GM23248 (cell line): Measurements from ENCODE around the gene GCN1. TPM values are rescaled to one million over a fixed set of nuclear protein-coding genes. Genes with fewer than 3 reads are reported as not detected.

Experiments used
- DNase-seq: peaks from one replicate; pipeline ENCODE4 v3.0.0-alpha.2; 2015
- H2AFZ ChIP-seq: fragments of 200-600 bp; sonication (generic); 2 replicates; pipeline ENCODE4 v1.6.1; 2016; ENCODE audit warnings: antibody characterized with exemption
- H3F3A ChIP-seq: fragments of 200-600 bp; sonication (generic); 2 replicates; pipeline ENCODE4 v1.6.1; 2016; ENCODE audit warnings: mild to moderate bottlenecking, antibody characterized with exemption, mixed run types; ENCODE audit not compliant: insufficient read depth
- H3K27ac ChIP-seq: fragments of 200-600 bp; sonication (generic); 2 replicates; pipeline ENCODE4 v1.5.1; 2016; ENCODE audit warnings: mild to moderate bottlenecking
- H3K27me3 ChIP-seq: fragments of 200-600 bp; sonication (generic); replicated peaks from 2 replicates; pipeline ENCODE4 v1.6.1; 2016; ENCODE audit warnings: mild to moderate bottlenecking; ENCODE audit not compliant: insufficient read depth
- H3K36me3 ChIP-seq: fragments of 200-600 bp; sonication (generic); 2 replicates; pipeline ENCODE4 v1.6.1; 2016; ENCODE audit warnings: low read depth, mild to moderate bottlenecking
- H3K4me1 ChIP-seq: fragments of 200-600 bp; sonication (generic); 2 replicates; pipeline ENCODE4 v1.6.1; 2016; ENCODE audit warnings: mild to moderate bottlenecking; ENCODE audit not compliant: insufficient read depth
- H3K4me2 ChIP-seq: fragments of 200-600 bp; sonication (generic); one replicate; pipeline ENCODE4 v1.6.1; 2016; ENCODE audit warnings: mild to moderate bottlenecking; ENCODE audit not compliant: unreplicated experiment
- H3K4me3 ChIP-seq: fragments of 200-600 bp; sonication (generic); 2 replicates; pipeline ENCODE4 v1.5.1; 2016; ENCODE audit warnings: mild to moderate bottlenecking
- H3K79me2 ChIP-seq: fragments of 200-600 bp; sonication (generic); 2 replicates; pipeline ENCODE4 v1.6.1; 2016; ENCODE audit warnings: mild to moderate bottlenecking; ENCODE audit not compliant: insufficient read depth
- H3K9ac ChIP-seq: fragments of 200-600 bp; sonication (generic); 2 replicates; pipeline ENCODE4 v1.6.1; 2016; ENCODE audit warnings: mild to moderate bottlenecking
- H3K9me2 ChIP-seq: fragments of 200-600 bp; sonication (generic); 2 replicates; pipeline ENCODE4 v1.6.1; 2016; ENCODE audit warnings: mixed run types, mild to moderate bottlenecking, moderate library complexity; ENCODE audit not compliant: insufficient read depth
- H3K9me3 ChIP-seq: fragments of 200-600 bp; sonication (generic); one replicate; pipeline ENCODE4 v1.6.1; 2017; ENCODE audit warnings: low read depth
- H4K20me1 ChIP-seq: fragments of 200-600 bp; sonication (generic); 2 replicates; pipeline ENCODE4 v1.6.0; 2016; ENCODE audit not compliant: insufficient read depth
- EZH2 ChIP-seq: fragments of 200-600 bp; sonication (generic); IDR thresholded peaks from 2 replicates; pipeline ENCODE4 v1.6.1; 2018; ENCODE audit warnings: antibody characterized with exemption, mild to moderate bottlenecking; ENCODE audit not compliant: insufficient read depth, poor library complexity, severe bottlenecking
- EZH2phosphoT487 ChIP-seq: fragments of 200-600 bp; sonication (generic); IDR thresholded peaks from 2 replicates; pipeline ENCODE4 v1.6.1; 2018; ENCODE audit warnings: antibody characterized with exemption, moderate library complexity, mild to moderate bottlenecking, low read depth; ENCODE audit not compliant: insufficient read depth
- WGBS, 2 experiments: methylation state at CpG; one replicate each; pipeline ENCODE4 v1.1.6; 2015 to 2017; ENCODE audit warnings: low lambda C conversion rate in 2 of 2, low coverage in 1 of 2; ENCODE audit errors: missing lambda C conversion rate in 2 of 2; 5-methylcytosine and 5-hydroxymethylcytosine counted together
- in situ Hi-C: fragments of 300-500 bp; cut with MboI; formaldehyde crosslinking; loops from 2 replicates; pipeline ENCODE4 v1.15.0; 2020
- polyA plus RNA-seq: library from polyadenylated mRNA; unstranded; fragments of >200 nt; fragmentation: Nextera tagmentation; extraction: Ambion mirVana; gene quantifications from 2 replicates; pipeline ENCODE4 v1.2.1, GENCODE V29; 2016
- total RNA-seq: library from RNA; depleted of rRNA; stranded (reverse); fragments of >200 nt; shearing (Covaris generic); gene quantifications from 2 replicates; pipeline ENCODE4 v1.2.3, GENCODE V29; 2014

GCN1 gene
- total and polyA plus RNA-seq, 2 experiments from 2014 or later = 24.2 to 74.8 TPM

DNA sequence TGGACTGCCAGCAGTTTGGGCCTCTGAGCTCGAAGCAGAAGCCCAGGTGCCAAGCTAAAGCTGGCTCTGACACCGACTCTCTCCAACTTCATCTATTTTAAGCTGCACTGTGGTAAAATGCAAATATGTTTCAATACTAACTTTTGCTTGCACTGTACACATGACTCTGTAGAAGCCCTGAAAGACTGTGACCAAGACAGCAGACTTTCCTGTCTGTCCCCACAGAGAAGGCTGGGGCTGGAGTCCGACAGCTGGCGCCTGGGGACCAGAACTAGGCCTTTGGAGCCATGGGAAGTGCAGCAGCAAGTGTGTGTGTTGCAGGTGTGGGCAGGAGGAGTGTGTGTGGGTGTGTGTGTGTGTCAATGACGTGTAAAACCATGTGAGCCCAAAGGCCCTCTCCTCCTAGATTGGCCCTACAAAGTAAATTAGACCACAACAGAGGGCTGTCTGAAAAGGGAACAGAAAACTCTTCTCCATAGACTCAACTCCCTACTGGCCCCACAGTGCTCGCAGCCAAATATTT, 61.6 kb downstream of the GCN1 start:
- H3K9me3 ChIP-seq = no peaks in the 10 kb centered on the region
- 0 out of 2 replicates have a peak, but pooled peaks cover 4% of the 10 kb centered on the region for H3F3A ChIP-seq
- H3K9me2 ChIP-seq = no peaks in the 10 kb centered on the region
- H3K4me2 ChIP-seq = no peak overlapping the region
- no peak for TF ChIP-seq EZH2
- TF ChIP-seq EZH2phosphoT487 = no peak
- H3K36me3 ChIP-seq = peaks cover 48% of the 10 kb centered on the region
- H3K4me3 ChIP-seq = no peak overlapping the region
- 86 to 89% methylated on average over 6 of the region's 6 CpGs for WGBS, 2 experiments
- H3K79me2 ChIP-seq = no peaks in the 10 kb centered on the region
- H3K9ac ChIP-seq = no peak overlapping the region
- no peaks in the 10 kb centered on the region for H3K27me3 ChIP-seq
- in situ Hi-C loops = no loop called here
- no peak for DNase-seq
- no peaks in the 10 kb centered on the region for H4K20me1 ChIP-seq
- H2AFZ ChIP-seq = no peak overlapping the region
- no peaks in the 10 kb centered on the region for H3K4me1 ChIP-seq
- H3K27ac ChIP-seq = no peak overlapping the region

DNA sequence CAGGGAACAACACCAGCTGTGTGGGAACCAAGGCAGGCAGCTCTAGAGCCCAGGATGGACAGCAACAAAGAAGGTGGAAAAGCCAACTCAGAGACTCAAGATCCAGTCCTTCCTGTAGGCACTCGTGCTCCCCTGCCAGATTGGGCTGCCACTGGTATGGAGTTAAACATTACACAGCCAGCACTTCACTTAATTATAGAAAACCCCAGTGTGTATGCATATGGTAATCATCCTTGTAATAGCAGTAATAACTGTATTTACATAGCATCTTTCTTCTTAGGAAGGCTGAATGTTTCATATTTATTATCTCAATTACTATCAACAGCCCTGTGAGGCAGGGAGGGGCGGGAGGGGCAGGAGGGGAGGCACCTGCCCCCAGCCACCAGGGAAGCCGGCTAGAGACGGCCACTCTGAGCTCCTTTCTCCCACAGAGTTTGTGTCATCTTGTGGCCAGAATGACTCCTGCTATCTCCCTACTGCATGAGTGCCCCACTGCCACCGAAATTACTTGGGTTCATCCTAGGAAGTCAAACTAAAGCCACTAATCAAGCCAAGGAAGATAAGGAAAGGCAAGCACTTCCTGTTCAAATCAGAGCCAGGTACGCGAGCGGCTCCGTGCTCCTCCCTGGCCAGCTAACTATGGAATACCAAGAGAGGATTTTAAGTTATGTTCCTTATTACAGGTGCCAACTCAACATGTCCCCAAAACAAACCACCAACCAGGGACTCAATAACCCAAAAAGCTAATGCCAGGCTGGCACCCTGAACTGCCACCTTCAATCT, 62.3 kb downstream of the GCN1 start:
- no peak overlapping the region for H3K4me3 ChIP-seq
- no peaks in the 10 kb centered on the region for H3K4me1 ChIP-seq
- no peaks in the 10 kb centered on the region for H3K9me2 ChIP-seq
- peaks cover 10% of the 10 kb centered on the region for H3F3A ChIP-seq
- no peaks in the 10 kb centered on the region for H4K20me1 ChIP-seq
- H3K4me2 ChIP-seq = no peak overlapping the region
- no peak for DNase-seq
- H3K9me3 ChIP-seq = no peaks in the 10 kb centered on the region
- no peak overlapping the region for H3K27ac ChIP-seq
- no peak overlapping the region for H3K9ac ChIP-seq
- H3K79me2 ChIP-seq = no peaks in the 10 kb centered on the region
- in situ Hi-C loops = no loop called here
- peaks cover 53% of the 10 kb centered on the region for H3K36me3 ChIP-seq
- H3K27me3 ChIP-seq = no peaks in the 10 kb centered on the region
- 88 to 93% methylated on average over 9 of the region's 9 CpGs for WGBS, 2 experiments
- TF ChIP-seq EZH2 (no peak), EZH2phosphoT487 (no peak)
- H2AFZ ChIP-seq = no peak overlapping the region

DNA sequence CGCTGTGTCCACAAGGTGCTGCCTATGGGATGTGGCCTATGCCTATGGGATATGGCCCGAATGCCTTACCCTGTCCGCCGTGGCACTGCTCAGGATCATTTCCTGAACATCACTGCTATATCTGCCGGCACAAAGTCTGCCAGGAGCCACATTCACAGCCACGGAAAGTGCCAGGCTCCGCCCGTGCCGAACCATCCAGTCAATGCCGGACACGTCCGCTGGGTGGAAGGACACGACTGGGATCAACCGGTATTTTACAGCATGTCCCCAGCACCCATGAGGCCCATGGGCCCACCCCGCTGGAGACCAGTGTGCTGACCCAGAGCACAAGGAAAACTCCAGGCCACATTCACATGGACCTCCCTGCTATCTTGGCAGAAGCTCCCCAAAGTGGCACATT, 63.4 kb downstream of the GCN1 start:
- no peak for DNase-seq
- no peaks in the 10 kb centered on the region for H3K9me2 ChIP-seq
- 94 to 96% methylated on average over 15 of the region's 15 CpGs for WGBS, 2 experiments
- no peak overlapping the region for H3K9ac ChIP-seq
- H3K79me2 ChIP-seq = no peaks in the 10 kb centered on the region
- no peak overlapping the region for H3K4me2 ChIP-seq
- no peak for TF ChIP-seq EZH2
- TF ChIP-seq EZH2phosphoT487 = no peak
- H3K4me1 ChIP-seq = 0 out of 2 replicates have a peak, but pooled peaks cover 4% of the 10 kb centered on the region
- no peaks in the 10 kb centered on the region for H3K9me3 ChIP-seq
- no peak overlapping the region for H3K27ac ChIP-seq
- peaks cover 56% of the 10 kb centered on the region for H3K36me3 ChIP-seq
- in situ Hi-C loops = no loop called here
- H3K4me3 ChIP-seq = no peak overlapping the region
- H4K20me1 ChIP-seq = no peaks in the 10 kb centered on the region
- no peaks in the 10 kb centered on the region for H3K27me3 ChIP-seq
- H3F3A ChIP-seq = peaks cover 18% of the 10 kb centered on the region
- H2AFZ ChIP-seq = no peak overlapping the region

DNA sequence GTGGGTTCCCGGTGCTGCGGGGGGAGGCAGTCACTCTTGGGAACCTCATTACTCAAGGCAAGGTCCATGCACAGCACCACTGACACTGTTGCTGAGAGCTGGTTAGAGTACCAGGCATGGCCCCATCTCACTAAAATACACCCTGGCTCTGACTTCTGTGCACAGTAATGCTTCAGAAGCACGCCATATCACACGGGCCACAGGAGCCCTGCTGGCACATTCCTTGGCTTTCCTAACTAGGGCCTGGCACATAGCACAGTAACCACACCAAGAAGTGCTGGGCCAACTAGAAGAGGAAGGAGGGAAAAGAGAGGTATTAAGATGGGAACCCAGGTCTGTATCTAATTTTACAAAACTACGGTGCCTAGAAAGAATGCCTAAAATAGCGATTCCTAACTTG, 64.5 kb downstream of the GCN1 start:
- WGBS, 2 experiments = 88 to 96% methylated on average over 6 of the region's 6 CpGs
- H3K27me3 ChIP-seq = no peaks in the 10 kb centered on the region
- no peak overlapping the region for H3K27ac ChIP-seq
- H3K4me2 ChIP-seq = no peak overlapping the region
- TF ChIP-seq EZH2phosphoT487 (no peak), EZH2 (no peak)
- no peaks in the 10 kb centered on the region for H3K9me2 ChIP-seq
- H3K36me3 ChIP-seq = peaks cover 54% of the 10 kb centered on the region
- H3K9ac ChIP-seq = no peak overlapping the region
- H3K79me2 ChIP-seq = no peaks in the 10 kb centered on the region
- no peaks in the 10 kb centered on the region for H3K9me3 ChIP-seq
- peaks cover 25% of the 10 kb centered on the region for H3F3A ChIP-seq
- 0 out of 2 replicates have a peak, but pooled peaks cover 4% of the 10 kb centered on the region for H3K4me1 ChIP-seq
- no peaks in the 10 kb centered on the region for H4K20me1 ChIP-seq
- H2AFZ ChIP-seq = no peak overlapping the region
- H3K4me3 ChIP-seq = no peak overlapping the region
- no peak for DNase-seq
- in situ Hi-C loops = no loop called here
